SIG-M5 treated with dmso at 0.1 percent for 504 hours (cell line): ENCODE results near the gene KCNQ2.

Source experiments
- DNase-seq: peaks from one replicate; lab custom pipeline; 2025; ENCODE audit not compliant: unreplicated experiment; lab: John Stamatoyannopoulos, UW

KCNQ2 gene

DNA sequence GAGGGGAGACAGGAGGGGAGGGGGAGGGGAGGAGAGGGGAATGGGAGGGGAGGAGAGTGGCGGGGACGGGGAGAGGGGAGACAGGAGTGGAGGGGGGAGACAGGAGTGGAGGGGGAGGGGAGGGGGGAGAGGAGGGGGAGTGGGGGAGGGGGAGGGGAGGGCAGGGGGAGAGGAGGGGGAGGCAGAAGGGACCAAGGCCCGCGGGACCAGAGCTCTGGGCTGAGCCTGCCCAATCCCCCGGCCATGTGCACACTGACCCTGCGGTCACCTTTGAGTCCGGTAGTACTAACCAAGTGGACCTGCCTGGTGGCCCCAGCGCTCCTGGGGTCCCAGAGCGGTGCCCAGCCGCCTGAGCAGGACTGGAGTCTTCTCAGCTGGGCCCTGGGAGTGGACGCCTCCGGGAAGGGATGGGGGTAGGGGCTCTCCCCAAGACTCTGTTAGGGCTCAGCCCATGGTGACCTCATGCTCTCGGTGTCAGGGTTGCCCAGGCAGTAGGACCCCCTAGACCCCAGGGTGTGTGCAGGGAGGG is 471 bp upstream of the KCNQ2 start:
- DNase-seq = no peak

DNA sequence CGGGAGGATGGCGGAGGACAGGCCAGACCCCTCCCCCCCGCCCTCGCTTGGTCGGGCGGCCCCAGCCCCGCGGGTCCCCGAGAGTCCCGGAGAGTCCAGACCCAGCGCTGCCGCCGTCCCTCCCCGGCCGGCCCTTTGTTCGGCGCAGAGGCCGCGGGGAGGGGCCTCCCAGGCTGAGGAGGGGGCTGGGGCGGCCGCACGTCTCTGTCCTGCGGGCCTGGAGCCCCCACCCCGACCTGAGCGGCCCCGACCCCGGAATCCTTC is 806 bp downstream of the KCNQ2 start:
- DNase-seq = no peak

DNA sequence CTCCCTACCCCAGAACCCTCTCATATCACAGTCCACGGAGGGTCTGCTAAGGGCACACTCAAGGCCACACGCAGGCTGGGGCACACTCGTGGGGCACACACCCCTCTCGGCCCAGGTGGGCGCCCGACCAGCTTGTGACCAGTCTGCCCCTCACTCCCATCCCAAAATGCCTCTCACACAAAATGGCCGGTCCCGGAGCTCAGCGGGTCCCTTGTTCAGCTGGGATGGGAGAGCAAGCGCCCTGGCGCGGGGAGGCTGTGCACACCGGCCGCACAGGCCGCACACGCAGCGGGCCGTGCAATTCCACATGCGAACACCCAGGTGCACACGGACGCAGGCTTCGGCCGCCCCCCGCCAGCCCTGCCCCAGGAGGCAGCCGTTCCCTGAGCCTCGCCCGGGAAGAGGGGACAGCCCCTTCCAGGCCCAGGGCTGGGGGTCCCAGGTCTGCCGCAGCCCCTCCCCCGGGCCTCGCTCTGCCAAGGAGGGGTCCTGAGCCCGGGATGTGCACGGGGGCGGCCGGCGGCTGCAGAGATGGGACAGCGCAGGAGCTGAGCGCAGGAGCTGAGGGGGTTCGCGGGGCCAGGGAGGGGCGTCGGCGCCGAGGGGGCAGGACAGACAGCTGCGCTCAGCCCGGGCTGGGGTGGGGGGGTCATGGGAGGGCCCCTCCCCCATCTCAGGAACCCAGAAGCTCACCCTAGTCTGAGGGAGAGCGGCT is 1.3 kb downstream of the KCNQ2 start:
- no peak for DNase-seq

DNA sequence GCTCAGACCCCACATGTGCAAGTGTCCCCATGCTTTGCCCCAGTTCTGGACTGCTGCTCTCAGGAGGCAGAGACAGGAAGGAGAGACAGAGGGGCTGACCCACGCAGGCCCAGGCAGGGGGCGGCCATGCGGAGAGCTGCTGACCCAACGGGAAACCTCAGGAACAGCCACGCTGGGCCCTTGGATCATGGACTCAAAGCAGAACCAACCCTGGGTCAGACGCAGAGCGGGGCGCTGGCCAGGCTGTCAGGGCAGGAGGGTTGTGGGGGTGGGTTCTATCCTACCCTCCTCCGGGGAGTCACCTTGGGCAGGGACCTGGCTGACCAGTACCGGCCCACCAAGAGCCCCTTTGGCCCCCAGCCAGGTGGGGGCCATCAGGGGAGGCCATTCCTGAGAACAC is 2.0 kb downstream of the KCNQ2 start:
- no peak for DNase-seq

DNA sequence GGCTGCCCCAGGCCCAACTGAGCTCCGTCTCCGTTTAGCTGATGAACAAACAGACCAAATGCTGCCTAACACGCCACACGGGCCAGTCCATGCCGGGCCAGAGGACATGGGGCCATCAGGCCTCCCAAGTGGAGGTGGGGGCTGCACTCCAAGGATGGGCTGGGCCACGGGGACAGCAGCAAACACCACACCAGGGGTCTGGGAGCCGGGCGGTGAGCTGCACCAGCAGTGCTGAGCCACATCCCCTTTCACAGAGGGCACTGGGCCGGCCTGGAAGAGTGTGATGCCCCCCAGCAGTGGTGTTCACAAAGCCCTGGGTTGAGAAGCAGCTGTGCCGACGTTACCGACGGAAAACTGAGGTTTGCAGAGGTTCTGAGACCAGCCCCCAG is 2.7 kb downstream of the KCNQ2 start:
- no peak for DNase-seq

DNA sequence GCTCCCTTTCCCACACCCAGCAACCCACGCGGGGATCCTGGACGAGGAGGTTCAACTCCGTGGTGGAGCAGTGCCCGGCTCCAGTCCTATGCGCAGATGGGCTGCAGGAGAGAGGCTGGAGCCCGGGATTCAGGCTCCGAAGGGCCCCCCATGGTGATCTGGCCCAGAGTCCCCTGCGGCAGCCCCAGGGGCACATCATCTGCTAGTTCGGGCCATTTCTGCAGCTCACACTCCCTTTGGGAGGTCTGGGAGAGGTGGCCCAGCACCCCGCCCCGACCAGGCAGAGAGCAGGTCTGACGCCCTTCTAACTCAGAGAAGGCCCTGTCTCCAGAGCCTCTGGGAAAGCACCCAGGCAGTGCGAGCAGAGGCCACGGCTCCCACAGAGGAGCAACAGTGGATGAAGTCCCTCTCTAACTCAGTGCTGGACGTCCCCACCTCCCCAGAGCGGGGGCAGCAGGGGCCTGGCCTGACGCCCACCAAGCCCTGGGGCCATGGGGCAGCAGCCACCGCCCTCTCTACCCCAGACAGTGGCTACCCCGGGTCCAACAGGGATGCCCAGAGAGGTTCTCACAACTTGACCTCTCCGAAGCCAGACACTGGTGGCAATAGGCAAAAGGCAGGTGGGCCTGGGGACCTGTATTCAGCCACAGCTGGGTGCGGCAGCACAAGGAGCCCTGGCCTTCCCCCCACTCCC is 3.3 kb downstream of the KCNQ2 start:
- DNase-seq = no peak

DNA sequence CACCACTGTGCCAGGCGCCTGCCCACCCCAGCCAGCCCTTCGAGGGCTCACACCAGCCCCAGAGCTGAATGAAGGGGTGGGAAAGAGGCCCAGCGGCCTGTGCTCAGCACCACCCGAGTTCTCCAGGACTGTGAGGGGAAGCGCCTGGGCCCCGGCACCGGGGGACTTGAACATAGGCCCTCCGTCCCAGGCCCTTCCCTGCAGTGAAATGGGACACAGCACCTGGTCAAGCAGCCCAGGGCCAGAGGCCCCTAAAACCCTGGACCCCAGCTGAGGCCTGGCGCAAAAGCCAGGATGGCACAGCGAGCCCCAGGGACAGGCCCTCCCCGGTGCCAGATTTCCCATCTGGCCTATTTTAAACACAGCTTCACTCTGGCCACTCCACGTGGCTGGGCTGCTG is 4.0 kb downstream of the KCNQ2 start:
- no peak for DNase-seq

DNA sequence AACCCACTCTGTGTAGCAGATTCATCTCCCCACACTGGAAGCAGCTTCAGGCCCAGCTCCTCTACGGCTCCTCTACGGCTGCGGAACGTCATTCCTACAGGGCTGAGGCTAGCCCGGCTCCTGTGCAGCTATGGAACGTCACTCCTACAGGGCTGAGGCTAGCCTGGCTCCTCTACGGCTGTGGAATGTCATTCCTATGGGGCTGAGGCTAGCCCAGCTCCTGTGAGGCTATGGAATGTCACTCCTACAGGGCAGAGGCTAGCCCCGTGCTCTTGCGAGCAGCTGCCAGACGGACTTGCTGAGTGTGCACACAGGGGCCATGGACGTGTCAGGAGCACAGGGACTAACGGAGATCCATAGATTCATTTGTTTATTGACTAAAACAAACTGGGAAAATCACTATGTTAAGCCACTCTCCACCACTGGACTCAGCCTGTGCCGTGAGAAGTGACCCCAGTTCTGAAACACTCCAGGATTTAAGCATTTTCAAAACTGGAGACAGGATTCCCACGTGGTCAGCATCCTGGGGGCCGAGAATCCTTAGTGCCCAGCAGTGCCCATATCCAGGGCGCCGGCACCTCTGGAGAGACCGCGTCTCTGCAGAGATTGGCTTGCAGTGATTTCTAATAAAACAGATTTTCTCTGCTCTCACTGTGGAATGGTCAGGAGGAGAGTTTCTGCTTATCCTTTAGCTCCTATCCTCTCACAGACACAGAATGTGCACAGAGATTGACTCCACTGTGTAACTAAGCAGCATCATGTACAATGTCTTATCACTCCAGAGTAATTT is 5.0 kb downstream of the KCNQ2 start:
- DNase-seq = no peak

DNA sequence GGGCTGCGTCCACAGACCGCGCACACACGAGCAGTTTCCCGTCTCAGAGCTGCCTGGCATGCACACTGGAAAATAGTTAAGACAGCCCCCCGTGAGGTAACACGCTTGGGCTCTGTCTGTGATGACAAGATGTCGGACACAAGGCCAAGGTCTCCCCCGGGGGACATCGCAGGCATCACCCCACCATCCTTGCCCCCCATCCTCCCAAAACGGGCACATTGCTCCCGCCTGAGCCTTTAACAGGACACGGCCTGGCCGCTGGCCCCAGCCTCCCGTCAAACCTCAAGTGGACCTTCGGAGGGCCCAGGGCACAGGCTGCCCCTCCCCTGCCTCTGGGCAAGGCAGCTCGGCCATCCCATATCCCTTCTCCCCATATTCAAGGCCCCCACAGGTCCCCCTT is 5.6 kb downstream of the KCNQ2 start:
- DNase-seq = no peak

DNA sequence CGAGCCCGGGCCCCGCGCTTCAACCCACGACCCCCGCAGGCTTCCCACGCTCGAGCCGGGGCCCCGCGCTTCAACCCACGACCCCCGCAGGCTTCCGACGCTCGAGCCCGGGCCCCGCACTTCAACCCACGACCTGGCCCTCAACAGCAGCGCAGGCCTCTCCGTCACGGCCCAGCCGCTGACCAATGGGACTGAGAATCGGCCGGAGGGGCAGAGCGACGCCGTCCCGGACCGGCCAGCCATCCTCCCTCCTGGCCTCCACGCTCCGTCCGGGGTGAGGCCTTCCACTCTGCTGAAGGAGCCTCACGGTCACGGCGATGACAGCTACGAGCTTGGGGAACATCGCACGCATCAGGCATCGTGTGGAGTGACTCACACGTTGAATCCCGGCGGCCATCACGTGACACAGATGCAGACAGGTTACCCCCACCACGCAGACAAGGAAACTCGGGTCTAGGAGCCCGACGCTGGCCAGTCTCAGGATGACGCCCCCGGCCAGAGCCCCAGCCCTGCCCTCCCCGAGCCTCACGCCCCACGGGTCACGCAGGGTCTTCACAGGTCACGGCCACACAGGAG is 6.1 kb downstream of the KCNQ2 start:
- DNase-seq = no peak

DNA sequence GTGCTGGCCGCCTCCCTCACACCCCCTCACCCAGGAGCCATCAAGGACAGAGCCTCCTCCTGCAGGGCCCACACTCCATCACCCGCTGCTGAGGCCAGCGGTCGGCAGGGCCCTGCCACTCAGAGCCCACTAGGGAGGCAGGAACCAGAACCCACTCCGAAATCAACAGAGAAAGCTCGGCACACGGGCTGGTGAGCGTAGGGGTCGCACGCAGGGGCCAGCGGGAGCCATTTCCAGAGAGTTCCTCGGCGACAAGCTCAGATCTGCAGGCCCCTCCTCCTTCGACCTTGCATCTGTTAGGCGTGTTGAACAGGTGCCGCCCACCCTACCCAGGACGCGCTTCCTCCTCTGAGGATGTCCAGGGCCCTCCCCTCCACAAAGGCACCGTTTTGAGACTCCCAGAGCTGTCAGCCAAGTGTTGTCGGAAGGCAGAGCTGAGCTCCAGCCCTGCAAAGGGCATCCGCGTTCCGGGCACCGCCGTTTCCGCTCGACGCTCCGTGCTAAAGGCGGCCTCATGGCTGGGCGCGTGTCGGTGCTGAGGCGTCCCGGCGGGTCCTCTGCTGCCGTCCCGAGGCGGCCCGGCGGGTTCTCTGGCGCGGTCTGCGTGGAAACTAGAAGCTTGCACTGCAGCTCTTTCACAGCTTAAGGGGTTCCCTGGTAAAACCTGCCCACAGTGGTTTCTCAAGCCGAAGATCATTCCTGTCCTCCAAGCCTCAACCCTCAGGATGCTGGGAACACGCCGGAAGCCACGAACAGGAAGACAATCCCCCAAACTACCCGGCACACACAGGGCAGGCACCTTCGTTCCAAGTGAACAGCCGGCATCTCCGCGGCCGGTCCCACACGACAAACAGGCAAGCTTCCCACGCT is 6.8 kb downstream of the KCNQ2 start:
- no peak for DNase-seq

DNA sequence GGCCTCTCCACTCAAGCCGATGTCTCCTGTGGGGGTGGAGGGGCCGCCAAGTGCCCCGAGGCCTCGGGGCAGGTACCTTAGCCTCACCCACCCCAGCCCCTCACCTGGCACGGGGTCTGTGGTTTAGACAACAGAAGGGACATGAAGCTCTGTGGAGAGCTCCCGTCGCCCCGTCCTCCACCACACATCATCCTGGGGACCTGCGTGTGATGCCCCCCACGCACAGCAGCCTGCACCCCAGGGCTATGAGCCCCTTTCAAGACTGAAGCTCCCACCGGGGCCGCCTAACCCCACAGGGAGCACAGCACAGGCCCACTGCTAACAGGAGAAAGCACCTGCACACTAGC is 8.2 kb downstream of the KCNQ2 start:
- DNase-seq = no peak

DNA sequence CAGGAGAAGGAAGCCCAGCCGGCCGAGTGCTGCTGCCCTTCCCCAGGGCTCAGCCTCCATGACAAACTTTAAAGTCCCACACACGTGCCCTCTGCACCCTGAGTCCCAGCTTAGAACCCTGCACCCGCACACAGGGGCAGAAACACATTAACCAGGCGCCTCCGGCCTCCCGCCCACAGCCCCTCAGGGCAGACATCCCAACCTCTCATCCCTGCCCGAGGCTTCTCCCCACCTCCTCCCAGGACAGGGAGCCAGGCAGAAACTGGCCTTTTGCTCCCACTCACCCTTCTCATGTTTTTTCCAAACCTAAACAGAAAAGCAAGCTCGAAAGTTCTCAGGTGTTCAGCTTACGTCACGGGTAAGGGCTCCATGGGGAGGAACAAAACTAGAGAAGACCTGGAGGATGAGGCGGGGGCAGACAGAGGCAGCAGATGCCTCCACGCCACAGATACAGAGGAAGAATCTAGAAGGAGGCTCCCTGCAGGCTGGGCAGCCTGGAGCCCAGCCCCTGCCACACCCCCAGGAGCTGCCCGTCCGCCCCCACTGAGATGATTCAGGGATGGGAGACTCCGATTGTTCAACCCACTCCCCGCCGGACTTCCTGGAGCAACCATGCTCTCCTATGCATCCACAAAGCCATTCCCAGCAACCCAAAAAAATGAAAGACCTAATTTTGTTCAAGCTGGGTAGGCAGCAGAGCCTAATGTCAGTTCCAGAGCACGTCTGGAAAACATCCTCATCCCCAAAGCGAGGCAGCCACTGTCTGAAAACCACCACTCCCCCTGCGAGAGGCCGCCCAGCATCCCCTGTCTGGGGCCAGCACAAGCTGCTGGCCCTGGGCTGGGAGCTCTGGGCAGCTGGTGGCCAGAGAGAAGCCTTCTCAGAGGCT is 8.8 kb downstream of the KCNQ2 start:
- DNase-seq = no peak

DNA sequence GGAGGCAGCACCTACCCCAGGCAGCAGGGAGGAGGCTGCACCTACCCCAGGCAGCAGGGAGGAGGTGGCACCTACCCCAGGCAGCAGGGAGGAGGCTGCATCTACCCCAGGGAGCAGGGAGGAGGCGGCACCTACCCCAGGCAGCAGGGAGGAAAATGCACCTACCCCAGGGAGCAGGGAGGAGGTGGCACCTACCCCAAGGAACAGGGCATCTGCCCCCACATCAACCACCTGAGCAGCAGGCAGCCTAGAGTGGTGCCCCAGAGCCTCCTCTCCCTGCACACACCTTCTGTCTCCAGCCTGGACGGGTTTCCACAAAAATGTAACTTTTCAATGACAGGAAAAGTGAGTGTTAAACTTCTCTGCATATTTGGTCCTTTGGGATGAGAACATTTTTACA is 10.2 kb downstream of the KCNQ2 start:
- no peak for DNase-seq

DNA sequence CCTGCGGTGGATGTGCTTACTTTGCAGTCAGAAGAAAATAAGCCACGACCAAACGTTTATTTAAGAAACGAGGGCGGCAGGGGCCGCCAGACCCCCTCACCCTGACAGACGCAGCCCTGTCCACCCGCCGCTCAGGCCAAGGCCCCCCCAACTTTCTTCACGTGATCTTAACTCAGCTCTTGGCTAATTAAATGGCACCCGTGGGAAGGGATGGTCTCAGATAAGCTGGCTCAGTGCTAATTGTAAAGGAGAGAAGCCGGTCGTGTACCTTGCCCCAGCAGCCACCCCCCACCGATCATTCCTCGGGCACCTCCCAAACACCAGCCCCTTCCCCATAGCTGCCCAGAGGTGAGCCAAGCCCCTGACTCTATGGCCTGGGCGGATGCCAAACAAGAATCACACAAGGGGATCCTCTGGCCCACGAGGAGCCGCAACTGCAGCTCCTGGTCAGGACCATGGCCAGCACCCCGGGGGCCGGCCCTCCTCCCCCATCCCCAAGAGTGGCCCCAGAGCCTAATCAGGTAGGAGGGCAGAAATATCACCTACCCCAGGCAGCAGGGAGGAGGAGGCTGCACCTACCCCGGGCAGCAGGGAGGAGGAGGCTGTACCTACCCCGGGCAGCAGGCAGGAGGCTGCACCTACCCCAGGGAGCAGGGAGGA is 11.2 kb downstream of the KCNQ2 start:
- DNase-seq = no peak

DNA sequence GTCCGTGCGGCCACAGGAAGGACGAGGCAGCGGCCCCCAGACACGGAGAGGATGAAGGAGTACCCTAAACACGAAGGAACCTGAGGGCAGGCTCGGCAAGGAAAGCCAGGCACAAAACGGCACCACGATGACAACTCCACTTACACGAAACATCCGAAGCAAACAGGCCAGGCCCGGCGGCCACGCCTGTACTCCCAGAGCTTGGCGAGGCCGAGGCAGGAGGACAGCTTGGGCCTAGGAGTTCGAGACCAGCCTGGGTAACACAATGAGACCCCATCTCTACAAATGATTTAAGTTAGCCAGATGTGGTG is 13.4 kb downstream of the KCNQ2 start:
- DNase-seq = no peak

DNA sequence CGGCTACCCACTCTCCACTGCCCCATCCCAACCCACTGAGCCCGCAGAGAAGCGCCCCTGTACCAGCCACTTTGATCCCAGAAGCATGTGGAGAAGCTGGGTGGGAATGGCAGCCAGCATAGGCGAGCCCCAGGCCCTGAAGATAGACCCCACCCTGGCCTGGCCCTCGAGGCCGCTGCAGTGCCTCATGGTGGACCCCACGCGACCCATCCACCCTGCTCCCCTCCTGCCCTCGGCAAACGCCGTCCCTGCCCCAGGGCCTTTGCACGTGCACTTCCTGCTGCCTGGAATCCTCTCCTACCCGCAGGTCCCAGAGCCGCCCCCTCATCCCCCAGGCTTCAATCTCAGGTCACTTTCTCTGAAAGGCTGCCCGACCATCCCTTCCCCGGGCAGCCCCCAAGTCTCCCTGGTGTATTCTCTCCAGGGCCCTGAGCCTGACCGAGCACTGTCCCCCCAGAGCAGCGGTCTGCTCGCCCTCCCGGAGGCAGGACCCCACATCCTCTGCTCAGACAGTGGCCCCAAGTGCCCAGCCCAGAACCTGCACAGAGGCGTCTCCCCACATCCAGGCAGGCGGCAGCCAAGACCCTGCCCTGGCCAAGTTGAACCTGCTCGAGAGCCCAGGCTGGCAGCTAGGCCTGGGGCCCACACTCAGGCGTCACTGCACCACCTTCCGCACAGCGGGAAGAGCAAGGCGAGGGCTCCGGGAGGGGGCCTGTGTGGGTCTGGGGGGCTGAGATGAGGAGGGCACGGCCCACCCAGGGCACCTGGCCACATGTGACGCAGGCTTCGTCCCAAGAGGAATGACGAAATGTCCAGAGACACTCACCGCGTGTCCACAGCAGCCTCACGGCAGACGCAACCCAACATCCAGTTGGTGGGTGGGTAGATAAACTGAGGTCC is 14.0 kb downstream of the KCNQ2 start:
- no peak for DNase-seq

DNA sequence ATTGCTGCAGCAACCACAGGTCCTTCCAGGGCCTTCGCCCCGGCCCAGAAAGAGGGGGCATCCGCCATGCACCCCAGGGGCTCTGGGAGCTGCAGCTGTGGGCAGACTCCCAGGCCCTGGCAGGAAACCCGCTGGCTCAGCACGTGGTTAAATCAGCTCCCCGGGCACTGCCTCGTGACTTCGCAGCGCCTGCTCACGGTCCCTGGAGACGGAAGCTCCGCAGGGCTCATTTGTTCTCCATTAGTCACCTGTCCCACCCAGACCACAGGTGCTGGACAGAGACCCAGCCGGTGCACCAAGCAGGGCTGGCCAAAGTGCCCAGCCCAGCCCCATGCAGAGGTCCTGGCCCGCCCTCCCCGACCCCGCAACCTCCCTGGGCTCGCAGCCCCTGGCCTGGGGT is 14.7 kb downstream of the KCNQ2 start:
- no peak for DNase-seq
